ENCODE measurements around the gene ERGIC1.
"Not testable (repeated sequence)": the region's sequence is repeated elsewhere in the genome, so short reads cannot be mapped to it uniquely, and the experiment has no call there.

ERGIC1 gene

DNA sequence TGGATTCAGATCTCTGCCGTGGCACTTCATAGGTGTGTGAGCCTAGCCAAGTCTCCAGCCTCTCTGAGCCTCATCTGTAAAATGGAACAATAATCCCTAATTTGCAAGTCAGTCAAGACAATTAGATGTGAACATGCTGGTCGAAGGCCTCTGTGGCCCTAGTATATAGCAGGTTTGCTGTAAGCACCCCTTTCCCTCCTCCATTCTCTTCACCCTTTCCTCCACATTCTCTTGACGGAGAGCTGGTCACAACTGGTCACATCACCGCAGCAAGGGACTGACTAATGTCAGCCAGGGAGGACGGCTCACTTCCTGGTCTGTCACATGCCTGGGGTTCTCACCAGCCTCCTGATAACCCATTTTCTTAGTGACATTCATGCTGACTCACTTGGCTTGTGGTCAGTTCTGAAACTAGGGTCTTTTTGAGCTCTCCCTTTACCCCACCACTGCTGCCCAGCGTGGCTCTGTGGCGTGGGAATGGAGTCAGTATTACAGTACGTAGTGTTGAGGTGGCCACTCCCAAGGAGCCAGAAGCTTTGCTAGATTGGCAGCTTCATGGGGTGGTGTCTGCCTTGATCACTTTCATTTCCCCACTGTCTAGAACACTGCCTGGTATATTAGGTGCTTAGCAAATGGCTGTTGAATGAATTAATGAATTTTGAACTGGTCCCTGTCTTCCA lies 47.8 kb downstream of the ERGIC1 start:
- DNase-seq (ENCODE audit: low read depth in 2 of 2) = peak in 1 of 2 donors; percentile 1

DNA sequence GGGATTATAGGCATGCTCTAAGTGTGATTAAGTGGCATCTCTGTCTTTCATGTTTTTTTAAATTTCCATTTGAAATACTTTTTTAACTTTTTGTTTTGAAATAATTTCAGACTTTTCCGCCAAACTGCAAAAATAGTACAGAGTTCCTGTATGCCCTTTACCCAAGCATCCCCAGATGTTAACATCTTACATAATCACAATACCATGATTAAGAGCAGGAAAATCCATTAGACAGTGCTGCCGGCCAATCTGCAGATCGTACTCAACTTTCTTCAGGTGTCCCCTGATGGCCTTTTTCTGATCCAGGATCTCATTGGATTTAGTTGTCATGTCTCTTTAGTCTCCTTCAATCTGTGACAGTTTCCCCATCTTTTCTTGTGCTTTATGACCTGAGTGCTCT lies 49.0 kb downstream of the ERGIC1 start:
- DNase-seq (ENCODE audit: low read depth in 2 of 2) = no peak

DNA sequence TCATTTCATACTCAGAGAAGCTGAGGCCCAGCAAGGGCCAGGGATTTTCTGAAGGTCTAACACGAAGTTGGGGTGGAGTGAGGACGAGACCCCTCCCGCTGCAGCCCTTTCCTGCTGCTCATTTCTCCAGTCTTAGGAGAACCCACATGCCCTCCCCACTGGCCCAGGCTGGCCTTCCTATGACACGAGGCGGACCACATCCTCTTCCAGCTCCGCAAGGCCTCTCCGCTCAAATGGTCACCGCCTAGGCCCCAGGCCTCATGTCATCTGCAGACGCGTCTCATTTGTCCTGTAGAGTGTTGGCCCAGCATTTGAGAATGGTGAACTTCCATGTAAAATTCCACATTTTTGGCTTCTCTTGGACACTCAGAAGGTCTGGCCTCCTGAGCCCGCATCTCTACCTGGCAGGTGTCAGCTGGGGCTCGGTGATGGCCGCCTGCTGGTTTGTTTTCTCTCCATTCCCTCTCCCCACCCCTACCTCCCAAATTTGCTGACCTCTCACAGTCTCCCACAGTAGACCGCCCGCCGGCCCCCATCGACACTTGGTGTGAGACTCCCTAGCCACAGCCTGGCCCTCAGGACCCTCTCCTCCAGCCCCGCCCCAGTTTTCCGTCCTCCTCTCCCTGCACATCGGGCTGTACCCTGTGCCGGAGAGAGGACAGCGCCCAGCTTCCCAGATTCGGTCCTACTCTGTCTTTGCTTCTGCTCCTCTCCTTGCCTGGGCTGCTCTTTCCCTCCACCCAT lies 51.7 kb downstream of the ERGIC1 start:
- DNase-seq (ENCODE audit: low read depth in 2 of 2) = no peak

DNA sequence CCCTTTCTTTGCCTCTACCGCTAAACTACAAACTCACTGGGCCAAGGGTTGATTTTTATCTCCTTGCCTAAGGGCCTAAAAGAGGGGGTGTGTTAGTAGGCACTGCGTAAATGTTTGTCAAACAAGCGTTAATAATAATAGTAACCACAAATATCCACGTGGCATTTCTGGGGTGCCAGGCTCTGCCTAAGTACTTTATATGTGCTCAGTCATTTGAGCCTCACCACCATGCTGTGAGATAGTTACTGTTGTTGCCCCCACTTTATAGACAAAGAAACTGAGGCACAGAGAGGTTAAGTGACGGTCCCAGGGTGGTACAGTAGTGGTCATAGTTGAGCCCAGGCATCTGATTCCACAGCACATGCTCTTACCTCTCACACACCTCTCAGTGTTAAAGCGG lies 52.4 kb downstream of the ERGIC1 start:
- DNase-seq (ENCODE audit: low read depth in 2 of 2) = no peak

DNA sequence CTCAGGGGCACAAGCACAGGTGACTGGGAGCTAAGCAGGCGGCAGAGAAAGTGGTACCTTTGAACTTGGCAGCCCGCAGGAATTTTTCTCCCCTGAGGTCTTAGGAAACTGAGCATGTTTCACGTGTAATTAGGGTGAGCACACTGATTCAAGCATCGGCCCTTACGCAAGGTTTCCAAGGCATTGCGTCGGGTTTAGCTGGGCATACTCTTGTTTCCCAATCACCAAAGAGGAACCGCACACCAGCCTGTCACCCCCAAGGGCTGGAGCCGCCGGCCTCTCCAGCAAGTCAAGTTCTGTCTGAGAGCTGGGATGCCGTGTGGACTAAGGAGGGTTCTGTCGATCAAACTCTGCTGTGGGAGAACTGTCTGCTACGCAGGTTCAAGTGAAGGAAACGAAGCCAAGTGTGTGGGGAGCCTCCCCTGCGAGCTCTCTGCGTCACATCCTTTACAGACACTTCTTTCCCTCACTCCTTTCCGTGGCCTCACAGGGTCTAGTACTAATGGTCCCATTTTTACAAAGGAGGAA lies 53.0 kb downstream of the ERGIC1 start:
- DNase-seq (ENCODE audit: low read depth in 2 of 2) = no peak

DNA sequence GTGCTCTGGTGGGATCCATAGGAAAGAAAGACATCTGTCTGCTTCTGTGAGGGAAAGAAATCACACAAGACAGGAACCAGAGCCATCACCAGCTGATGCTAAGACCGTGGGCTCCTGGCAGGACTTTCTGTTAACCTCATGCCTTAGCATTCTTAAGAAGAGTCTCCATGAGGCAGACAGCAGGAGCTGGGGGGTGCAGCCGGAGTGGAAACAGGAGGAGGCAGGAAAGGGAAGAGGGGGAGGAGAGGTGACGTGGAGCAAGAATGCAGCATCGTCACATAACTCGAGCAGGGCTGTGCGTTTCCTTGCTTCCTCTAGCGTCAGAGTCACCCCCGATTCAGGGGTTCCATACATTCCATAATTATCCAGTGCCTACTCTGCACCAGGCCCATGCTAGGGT lies 53.6 kb downstream of the ERGIC1 start:
- no peak for DNase-seq (ENCODE audit: low read depth in 2 of 2)

DNA sequence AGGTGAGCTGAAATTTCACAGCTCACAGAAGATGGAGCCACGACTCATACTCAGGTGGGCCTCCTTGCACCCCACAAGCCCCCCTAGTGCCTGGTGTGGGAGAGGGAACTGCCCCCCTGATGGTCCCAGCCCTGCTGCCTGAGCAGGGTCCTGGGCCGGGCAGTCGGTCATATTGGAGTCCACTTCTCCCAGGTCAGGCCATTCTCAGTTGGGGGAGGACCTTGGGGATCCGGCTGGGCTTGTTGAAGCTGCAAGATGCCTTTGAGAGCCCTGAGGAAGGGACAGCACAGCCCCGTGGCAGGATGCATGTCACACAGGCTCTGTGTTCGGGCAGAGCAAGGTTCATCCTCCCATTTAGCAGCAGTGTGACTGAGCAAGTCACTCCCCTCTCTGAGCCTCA lies 56.6 kb downstream of the ERGIC1 start:
- DNase-seq (ENCODE audit: low read depth in 2 of 2) = no peak

DNA sequence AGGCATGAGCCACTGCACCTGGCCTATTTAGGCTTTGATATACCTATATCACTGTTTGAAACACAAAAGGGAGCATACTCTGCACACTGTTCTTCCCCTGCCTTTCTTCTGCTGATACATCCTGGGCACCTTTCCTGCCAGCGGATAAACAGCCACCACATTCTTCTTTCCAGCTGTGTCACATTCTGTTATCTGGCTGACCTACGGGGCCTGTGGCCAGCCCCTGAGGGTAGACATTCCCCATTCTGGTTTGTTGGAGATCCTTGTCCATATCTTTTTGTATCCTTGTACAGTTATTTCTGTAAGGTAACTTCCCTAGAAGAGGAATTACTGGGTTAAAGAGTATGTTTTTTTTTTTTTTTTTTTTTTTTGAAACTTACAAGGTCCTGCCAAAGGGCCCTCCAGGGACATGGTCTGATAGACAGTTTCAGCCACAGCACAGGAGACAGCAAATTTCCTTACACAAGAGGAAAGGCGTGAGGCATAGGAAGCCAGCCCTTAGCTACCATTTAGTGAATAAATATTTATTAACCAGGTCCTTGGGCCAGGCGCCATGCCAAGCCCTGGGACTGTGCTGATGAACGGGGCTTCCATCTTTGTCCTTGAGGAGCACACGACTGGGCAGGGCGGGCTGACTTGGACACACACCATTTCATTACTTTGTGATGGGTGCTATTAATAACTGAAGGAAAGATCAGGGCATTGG lies 57.8 kb downstream of the ERGIC1 start:
- no peak for DNase-seq (ENCODE audit: low read depth in 2 of 2)

DNA sequence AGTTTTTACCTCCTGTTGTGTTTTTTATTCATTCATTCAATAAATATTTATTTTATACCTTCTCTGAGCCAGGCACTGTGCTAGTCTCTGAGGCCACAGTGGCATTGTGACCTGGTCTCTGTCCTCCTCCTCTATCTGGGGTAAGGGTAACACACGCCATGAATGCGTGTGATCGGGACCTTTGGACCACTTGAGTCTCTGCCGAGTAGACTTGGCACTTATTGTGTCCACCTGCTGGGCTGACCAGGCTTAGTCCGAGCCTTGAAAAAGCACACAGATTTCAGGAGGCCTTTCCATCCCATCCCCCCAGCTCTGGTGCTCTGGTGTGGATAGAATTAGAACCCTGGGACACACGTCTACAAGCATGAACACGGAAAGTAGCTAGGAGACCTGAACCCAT lies 58.7 kb downstream of the ERGIC1 start:
- no peak for DNase-seq (ENCODE audit: low read depth in 2 of 2)

DNA sequence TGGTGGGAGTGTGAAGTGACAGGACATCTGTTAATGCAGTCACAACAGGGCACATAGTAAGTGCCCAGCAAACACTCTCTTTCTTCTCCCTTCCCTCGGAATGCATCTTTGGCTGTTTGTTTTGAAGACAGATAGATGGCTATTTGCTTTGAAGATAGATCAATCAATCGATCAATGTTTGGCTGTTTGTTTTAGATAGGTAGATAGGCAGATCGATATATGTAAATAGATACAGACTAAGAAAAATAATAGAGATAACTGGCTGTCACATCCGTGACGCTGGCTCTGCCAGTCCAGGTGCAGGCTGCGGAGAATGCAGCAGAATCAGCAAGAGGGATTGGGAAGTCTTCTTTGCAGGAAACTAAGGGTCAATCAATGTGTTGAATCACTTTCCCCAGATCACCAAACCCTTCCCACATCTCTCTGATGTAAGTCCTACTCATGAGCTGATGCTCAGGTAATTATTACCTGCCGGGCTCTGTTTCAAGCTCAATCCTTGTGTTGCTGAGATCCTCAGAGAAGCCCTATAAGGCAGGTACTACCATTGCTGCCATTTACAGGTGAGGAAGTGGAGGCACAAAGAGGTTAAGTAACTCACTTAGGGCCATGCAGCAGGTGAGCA lies 60.8 kb downstream of the ERGIC1 start:
- DNase-seq (ENCODE audit: low read depth in 2 of 2) = no peak

DNA sequence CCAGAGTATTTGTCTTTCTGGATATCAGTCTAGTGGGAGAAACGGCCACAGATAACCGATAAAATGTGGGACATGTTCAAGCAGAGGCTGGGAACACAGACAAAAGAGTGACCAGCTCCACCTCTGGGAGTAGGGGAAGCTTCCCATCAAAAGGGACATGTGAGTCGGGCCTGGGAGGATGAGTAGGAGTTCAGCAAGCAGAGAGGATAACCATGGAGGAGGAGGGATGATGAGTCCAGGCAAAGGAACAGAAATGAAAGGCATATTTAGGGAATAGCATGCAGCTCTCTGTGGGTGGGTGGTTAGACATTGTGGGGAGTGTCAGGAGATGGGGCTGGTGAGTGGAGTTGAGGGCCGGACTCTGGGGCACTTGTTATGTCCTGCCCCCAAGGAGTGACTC lies 61.5 kb downstream of the ERGIC1 start:
- no peak for DNase-seq (ENCODE audit: low read depth in 2 of 2)

DNA sequence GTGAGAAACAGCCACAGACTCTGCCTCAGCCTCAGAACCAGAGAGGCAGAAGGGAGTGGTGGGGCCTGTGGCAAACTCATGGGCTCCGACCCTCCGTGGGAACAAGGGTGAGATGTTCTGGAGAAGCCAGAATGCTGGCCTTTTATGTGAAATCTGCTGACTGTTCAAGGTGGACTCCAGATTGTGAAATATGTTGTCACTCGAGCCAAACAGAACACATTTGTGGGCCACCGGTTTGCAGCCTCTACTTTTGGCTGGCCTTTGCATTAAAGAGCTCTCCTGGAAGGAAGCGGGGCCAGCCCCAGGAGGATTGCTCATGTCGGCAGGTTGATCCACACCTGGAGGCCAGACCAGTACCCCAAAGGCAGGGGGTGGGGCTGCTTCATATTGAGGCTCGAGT lies 62.4 kb downstream of the ERGIC1 start:
- DNase-seq (ENCODE audit: low read depth in 2 of 2) = no peak

DNA sequence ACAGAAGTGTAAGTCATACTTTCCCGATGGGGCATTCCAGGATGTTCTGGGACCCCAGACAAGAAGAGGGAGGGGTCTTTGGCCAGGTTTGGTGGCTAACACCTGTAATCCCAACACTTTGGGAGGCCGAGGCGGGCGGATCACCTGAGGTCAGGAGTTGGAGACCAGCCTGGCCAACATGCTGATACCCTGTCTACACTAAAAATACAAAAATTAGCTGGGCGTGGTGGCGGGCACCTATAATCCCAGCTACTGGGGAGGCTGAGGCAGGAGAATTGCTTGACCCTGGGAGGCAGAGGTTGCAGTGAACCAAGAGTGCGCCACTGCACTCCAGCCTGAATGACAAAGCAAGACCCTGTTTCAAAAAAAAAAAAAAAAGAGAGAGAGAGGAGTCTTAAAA lies 63.0 kb downstream of the ERGIC1 start:
- DNase-seq (ENCODE audit: low read depth in 2 of 2) = not testable (repeated sequence)

DNA sequence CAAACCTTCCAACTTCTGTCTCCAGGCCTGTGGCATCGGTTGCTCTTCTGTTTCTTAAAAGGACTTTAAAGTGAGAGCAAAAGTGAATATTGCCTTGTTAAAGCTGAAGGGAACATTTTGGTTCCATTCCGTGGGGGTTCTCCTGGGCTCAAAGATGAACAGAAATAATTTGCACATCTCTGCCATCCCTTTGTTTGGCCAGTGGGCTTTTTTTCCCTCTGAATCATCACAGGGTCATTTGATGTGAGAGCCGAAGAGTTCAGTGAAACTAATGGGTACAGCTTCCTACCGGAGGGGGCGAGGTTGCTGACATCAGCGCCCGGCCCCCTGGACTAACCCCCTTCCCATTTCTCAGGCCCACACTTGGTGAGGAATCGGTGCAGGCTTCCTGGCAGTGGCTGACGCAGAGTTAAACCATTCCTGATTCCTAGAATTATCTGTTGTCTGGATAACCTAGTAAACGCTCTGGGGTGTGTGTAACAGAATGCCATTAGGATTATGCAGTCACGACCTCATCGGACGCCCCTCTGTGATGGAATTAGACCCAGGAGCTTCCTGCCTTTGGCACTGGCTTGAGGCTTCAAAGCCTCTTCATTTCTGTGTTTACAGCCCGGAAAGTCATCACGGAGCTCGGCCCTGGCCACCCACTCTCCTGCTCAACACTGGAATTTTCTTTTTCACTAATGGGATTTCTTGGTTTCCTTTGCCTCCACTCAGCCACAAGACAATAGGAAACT lies 63.6 kb downstream of the ERGIC1 start:
- DNase-seq (ENCODE audit: low read depth in 2 of 2) = no peak

DNA sequence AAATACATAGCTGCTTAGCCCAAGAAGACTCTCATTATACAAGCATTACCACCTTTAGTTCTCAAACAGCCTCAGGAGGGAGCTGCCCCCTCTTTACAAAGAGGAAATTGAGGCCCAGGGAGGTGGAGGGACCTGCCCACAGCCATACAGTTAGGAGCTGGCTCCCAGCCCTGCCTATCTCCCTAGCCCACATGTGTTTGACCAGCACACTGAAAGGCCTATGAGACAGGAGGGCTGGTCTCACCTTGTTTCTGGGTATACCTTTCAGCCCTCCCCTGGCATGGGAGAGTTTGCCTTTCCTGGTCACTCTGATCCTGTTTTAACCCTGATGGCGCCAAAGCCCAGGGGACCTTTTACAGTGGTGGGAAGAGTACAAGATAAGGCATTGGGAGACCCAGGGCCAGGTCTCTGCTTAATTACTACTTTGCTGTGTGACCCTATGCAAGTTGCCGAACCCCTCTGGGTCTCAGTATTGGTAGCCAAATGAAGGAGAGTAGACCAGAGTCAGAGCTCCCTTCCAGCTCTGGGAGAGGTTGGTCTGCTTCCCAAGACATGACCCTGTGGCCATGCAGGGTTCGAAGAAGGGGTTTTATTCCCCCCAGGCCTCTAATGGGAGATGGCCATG lies 64.3 kb downstream of the ERGIC1 start:
- no peak for DNase-seq (ENCODE audit: low read depth in 2 of 2)

DNA sequence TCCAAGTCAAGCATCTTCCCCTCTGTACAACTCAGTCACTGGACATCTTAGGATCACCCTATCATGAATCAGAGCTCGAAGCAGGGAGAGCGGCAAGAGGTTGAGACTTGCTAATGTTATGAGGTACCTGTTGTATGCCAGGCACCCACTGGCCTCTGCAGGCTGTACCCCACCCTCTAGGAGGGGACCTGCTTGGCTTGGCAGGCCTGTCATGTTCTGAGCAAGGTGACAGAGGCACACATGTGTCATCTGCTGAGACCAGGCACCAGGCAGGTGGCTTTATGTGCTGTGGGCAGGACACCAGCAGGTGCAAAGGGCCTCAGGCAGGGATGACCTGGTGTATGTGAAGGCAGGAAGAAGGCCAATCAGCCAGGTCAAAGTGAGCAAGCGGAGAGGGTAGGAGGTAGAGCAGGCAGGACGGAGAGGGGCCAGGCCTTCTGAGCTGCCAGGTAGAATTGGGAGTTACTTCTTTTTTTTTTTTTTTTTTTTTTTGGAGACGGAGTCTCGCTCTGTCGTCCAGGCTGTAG lies 64.9 kb downstream of the ERGIC1 start:
- DNase-seq (ENCODE audit: low read depth in 2 of 2) = no peak

DNA sequence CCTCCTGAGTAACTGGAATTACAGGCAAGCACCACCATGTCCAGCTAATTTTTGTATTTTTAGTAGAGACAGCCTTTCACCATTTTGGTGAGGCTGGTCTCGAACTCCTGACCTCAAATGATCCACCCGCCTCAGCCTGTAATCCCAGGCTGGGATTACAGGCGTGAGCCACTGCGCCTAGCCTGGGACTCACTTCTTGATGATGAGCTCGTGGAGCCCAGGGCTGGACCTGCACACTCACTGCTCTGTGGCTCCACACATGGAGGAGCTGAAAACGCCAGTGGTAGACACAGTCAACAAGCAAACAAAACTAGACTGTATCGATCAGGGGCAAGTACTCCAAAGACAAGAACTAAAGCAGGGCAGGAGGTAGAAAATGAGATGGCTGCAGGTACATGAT lies 65.4 kb downstream of the ERGIC1 start:
- DNase-seq (ENCODE audit: low read depth in 2 of 2) = no peak

DNA sequence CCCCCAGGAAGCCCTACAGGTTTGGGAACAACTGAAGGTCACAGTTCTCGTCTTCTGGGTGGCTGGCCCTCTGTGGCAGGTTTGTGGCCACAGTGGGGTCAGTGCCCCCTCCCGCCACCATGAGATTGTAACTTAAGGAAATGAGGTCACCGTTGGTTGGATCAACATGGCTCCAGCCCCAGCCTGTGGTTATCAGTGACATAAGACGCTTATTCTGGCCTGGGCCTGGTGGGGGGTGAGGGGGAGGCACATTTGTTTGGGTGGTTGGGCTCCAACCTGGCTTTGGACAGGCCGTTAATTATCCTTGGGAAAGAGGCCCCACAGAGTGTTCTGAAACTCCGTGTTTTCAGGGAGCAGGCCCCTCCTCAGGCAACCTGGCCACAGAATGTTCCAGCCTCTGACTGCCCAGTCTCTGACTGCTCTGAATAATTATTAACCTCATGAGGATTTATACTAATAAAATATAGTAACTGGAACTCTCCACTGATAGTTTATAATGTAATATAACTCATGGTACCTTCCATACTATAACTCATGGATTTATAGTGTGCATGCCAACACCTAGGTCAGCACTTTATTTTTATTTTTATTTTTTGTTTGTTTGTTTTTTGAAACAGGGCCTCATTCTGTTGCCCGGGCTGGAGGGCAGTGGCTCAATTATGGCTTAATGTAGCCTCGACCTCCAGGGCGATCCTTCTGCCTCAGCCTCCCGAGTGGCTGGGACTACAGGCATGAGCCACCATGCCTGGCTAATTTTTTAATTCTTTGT lies 67.1 kb downstream of the ERGIC1 start:
- DNase-seq (ENCODE audit: low read depth in 2 of 2) = no peak

DNA sequence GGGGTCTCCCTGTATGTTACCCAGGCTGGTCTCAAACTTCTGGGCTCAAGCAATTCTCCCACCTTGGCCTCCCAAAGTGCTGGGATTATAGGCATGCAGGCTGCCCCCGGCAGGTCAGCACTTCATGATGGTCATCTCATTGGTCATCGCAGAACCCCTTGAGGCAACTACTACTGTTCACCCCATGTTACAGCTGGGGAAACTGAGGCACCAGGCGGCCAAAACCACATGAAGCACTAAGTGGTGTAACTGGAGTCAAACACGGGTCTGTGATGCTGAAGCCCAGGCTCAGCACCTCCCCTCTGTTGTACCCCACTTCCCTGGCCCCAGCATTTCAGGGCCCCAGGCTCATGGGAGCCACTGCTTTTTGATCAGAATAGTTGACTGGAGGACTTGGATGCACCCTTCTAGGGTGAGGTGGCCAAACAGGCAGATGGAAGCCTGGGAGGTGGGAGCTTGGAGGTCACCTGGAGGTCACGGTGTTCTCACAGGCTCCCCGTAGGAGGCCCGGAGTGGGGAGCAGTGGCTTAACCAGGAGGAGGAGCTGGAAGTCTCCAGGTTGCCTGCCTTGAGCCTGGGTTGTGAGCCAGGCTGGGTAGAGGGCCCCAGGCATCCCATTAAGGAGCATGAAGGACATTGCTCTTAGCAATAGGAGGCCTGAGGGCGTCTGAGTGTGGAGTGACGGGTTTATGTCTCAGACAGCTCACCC lies 67.9 kb downstream of the ERGIC1 start:
- DNase-seq (ENCODE audit: low read depth in 2 of 2) = no peak

Measured in stimulated activated CD8-positive, alpha-beta memory T cell treated with anti-CD3 and anti-CD28 coated beads, Interleukin-7, amount 100 ng/mL, for 1 hour (primary cell).